MCF 10A (cell line): ENCODE measurements around the gene SCGB1D4. TPM values are rescaled to one million over a fixed set of nuclear protein-coding genes. Genes with fewer than 3 reads are reported as not detected.

Experiments used
- BruUV-seq: library from RNA; stranded (reverse); fragments of 400-500 nt; replicated peaks from 2 replicates; lab custom pipeline; 2021; lab: Mats Ljungman, UMichigan
- CTCF ChIA-PET: fragments of 300-600 bp; sonication (Branson Sonifier 250); formaldehyde crosslinking; extraction: SDS; loops from one replicate; lab custom pipeline; 2021; ENCODE audit warnings: antibody characterized with exemption, inconsistent platforms; lab: Yijun Ruan, JAX
- POLR2A ChIA-PET: fragments of 300-600, 350-650 bp; sonication (Branson Sonifier 250); formaldehyde crosslinking; extraction: SDS; loops from one replicate; lab custom pipeline; 2020; ENCODE audit warnings: antibody characterized with exemption, inconsistent platforms; lab: Yijun Ruan, JAX
- DNase-seq: peaks from one replicate; pipeline ENCODE4 v3.0.0-alpha.2; 2018; ENCODE audit not compliant: unreplicated experiment
- H3K27ac Mint-ChIP-seq: one replicate; pipeline ENCODE4 v1.8.0; 2022; ENCODE audit warnings: mild to moderate bottlenecking, low read depth, mixed read lengths; ENCODE audit not compliant: unreplicated experiment
- H3K27me3 Mint-ChIP-seq: one replicate; pipeline ENCODE4 v1.8.0; 2022; ENCODE audit warnings: mixed read lengths; ENCODE audit not compliant: insufficient read depth, unreplicated experiment
- H3K36me3 Mint-ChIP-seq: one replicate; pipeline ENCODE4 v1.8.0; 2022; ENCODE audit warnings: mild to moderate bottlenecking, moderate library complexity, mixed read lengths; ENCODE audit not compliant: insufficient read depth, unreplicated experiment
- H3K4me1 Mint-ChIP-seq: one replicate; pipeline ENCODE4 v1.8.0; 2022; ENCODE audit warnings: mixed read lengths; ENCODE audit not compliant: insufficient read depth, unreplicated experiment
- H3K4me3 Mint-ChIP-seq: one replicate; pipeline ENCODE4 v1.8.0; 2022; ENCODE audit warnings: mild to moderate bottlenecking, moderate library complexity, mixed read lengths; ENCODE audit not compliant: unreplicated experiment
- H3K9me3 Mint-ChIP-seq: one replicate; pipeline ENCODE4 v1.8.0; 2022; ENCODE audit warnings: mixed read lengths; ENCODE audit not compliant: unreplicated experiment
- intact Hi-C: fragments of 100-400 bp; cut with micrococcal nuclease; formaldehyde crosslinking; loops from 2 replicates; pipeline ENCODE4 v1.14.1; 2022
- total RNA-seq: library from RNA; stranded (reverse); gene quantifications from 2 replicates; pipeline ENCODE4 v1.2.3, GENCODE V29; 2022
- TF ChIP-seq, protein P1 (sequence below): fragments of 200-600 bp; IDR thresholded peaks from one replicate; pipeline ENCODE4 v1.8.0; 2022; ENCODE audit warnings: antibody characterized with exemption, mild to moderate bottlenecking; ENCODE audit not compliant: unreplicated experiment

Gene SCGB1D4
- total RNA-seq, 1 experiment from 2014 or later: not detected

- ChIA-PET CTCF (interaction anchor here (0.6 to 1.5 kb wide), 5 partner anchors 9 to 1253 kb away, joined by 3 to 6 read pairs (median 4); no protein-coding TSS in a partner anchor), POLR2A (no interaction called here)
- Mint-ChIP-seq H3K36me3 (no peaks in the 10 kb centered on the region), H3K4me3 (no peak overlapping the region), H3K27ac (no peak overlapping the region), H3K27me3 (peaks cover 34% of the 10 kb centered on the region), H3K4me1 (no peaks in the 10 kb centered on the region), H3K9me3 (no peaks in the 10 kb centered on the region)
- no peak for DNase-seq
- BruUV-seq: no TSS peak
- intact Hi-C loops: no loop called here
- TF ChIP-seq, protein P1, sequence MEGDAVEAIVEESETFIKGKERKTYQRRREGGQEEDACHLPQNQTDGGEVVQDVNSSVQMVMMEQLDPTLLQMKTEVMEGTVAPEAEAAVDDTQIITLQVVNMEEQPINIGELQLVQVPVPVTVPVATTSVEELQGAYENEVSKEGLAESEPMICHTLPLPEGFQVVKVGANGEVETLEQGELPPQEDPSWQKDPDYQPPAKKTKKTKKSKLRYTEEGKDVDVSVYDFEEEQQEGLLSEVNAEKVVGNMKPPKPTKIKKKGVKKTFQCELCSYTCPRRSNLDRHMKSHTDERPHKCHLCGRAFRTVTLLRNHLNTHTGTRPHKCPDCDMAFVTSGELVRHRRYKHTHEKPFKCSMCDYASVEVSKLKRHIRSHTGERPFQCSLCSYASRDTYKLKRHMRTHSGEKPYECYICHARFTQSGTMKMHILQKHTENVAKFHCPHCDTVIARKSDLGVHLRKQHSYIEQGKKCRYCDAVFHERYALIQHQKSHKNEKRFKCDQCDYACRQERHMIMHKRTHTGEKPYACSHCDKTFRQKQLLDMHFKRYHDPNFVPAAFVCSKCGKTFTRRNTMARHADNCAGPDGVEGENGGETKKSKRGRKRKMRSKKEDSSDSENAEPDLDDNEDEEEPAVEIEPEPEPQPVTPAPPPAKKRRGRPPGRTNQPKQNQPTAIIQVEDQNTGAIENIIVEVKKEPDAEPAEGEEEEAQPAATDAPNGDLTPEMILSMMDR: no peak
Observed at GRCh38 chr11:62322524-62322923, 23.6 kb upstream of the SCGB1D4 start.

GRCh38 chr11:62315431-62315830 is 16.6 kb upstream of the SCGB1D4 start:
- Mint-ChIP-seq H3K27me3 (peaks cover 88% of the 10 kb centered on the region), H3K9me3 (no peaks in the 10 kb centered on the region), H3K4me3 (no peak overlapping the region), H3K36me3 (no peaks in the 10 kb centered on the region), H3K4me1 (no peaks in the 10 kb centered on the region), H3K27ac (no peak overlapping the region)
- intact Hi-C loops: no loop called here
- TF ChIP-seq, protein P1: no peak
- no TSS peak for BruUV-seq
- DNase-seq: no peak
- CTCF ChIA-PET: interaction anchor here (0.6 to 2.0 kb wide), 2 partner anchors 28 to 144 kb away, joined by 4 to 6 read pairs; no protein-coding TSS in a partner anchor
- POLR2A ChIA-PET: no interaction called here

- POLR2A ChIA-PET: no interaction called here
- no peak for DNase-seq
- BruUV-seq: no TSS peak
- H3K9me3 Mint-ChIP-seq: peaks cover 7% of the 10 kb centered on the region
- H3K4me3 Mint-ChIP-seq: no peak overlapping the region
- CTCF ChIA-PET: interaction anchor here (0.6 to 3.6 kb wide), 12 partner anchors 12 to 568 kb away, joined by 3 to 44 read pairs (median 4); no protein-coding TSS in a partner anchor
- TF ChIP-seq, protein P1: no peak
- intact Hi-C loops: no loop called here
- H3K4me1 Mint-ChIP-seq: peaks cover 6% of the 10 kb centered on the region
- no peak overlapping the region for H3K27ac Mint-ChIP-seq
- H3K27me3 Mint-ChIP-seq: peaks cover 69% of the 10 kb centered on the region
- H3K36me3 Mint-ChIP-seq: no peaks in the 10 kb centered on the region
Observed at GRCh38 chr11:62309991-62310390, 11.1 kb upstream of the SCGB1D4 start.

DNA sequence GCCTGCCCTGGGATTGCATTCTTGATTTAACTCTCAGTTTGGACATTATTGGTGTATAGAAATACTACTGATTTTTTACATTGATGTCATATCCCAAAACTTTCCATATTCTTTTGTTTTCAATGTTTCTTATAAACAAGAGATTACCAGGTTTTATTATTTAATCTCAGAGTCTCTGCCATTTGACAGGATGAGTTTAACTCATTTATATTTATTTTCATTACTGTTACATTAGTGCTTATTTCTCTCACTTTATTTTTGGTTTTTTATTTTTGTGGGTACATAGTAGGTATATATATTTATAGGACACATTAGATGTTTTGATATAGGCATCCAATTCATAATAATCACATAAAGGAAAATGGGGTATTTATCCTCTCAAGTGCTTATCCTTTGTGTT is 9.1 kb upstream of the SCGB1D4 start:
- DNase-seq: no peak
- peaks cover 55% of the 10 kb centered on the region for H3K27me3 Mint-ChIP-seq
- no peaks in the 10 kb centered on the region for H3K36me3 Mint-ChIP-seq
- H3K9me3 Mint-ChIP-seq: peaks cover 7% of the 10 kb centered on the region
- POLR2A ChIA-PET: no interaction called here
- intact Hi-C loops: no loop called here
- no TSS peak for BruUV-seq
- H3K4me1 Mint-ChIP-seq: peaks cover 6% of the 10 kb centered on the region
- CTCF ChIA-PET: no interaction called here
- TF ChIP-seq, protein P1: no peak
- H3K27ac Mint-ChIP-seq: no peak overlapping the region
- no peak overlapping the region for H3K4me3 Mint-ChIP-seq
